HG02588 (cell line): Measurements from ENCODE around the gene HTR4.

Experiments used
- ATAC-seq: cut with Tn5 transposase; IDR thresholded peaks from one replicate; pipeline ENCODE4 v1.9.1; 2021; ENCODE audit warnings: mild to moderate bottlenecking, moderate library complexity; ENCODE audit not compliant: unreplicated experiment

The HTR4 gene

GRCh38 chr5:148615644-148616275, 38.6 kb downstream of the HTR4 start:
- ATAC-seq = no peak

- no peak for ATAC-seq
These were observed 46.9 kb downstream of the HTR4 start for GRCh38 chr5:148607406-148607805.

- ATAC-seq = no peak
These were observed 48.0 kb downstream of the HTR4 start for GRCh38 chr5:148606296-148606695.

DNA sequence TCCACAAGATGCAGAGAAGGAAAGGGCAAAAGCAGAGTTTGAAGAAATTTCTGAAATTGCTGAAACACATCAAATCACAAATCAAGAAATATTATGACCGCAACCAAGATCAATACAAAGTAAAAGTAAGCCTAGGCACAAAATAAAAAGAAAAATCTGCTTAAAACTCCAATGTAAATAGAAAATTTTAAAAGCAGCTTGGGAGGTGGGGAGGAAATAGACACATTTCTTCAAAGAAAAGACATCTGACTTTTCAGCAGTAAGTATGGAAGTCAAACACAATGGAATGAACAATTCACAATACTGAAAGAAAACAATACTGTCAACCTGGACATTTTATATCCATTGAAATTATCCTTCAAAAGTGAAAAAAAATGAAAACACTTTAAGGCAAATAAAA, 55.1 kb downstream of the HTR4 start:
- no peak for ATAC-seq

GRCh38 chr5:148595697-148596096, 58.6 kb downstream of the HTR4 start:
- no peak for ATAC-seq

DNA sequence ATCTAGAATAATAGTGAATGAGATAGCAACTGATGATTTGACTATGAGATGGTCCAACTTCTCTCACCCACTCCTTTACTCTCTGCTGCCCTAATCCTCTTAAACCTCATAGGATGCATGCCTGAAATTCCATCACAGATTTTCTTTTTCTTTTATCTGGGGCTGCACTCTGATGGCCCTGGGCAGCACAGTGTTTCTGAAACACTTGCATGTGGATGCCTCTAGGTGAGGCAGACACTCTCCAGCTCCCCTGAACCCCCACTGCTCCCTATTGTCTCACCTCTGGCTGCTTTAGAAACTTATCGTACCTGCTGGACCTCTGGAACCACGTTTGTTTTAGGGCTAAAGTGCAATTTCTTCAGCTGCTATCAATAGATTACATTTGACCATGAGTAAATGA, 67.5 kb downstream of the HTR4 start:
- ATAC-seq = no peak

- no peak for ATAC-seq
These were observed 68.3 kb downstream of the HTR4 start for GRCh38 chr5:148585988-148586387.

GRCh38 chr5:148584103-148584502, 70.2 kb downstream of the HTR4 start:
- ATAC-seq = no peak

GRCh38 chr5:148583421-148583965, 70.8 kb downstream of the HTR4 start:
- no peak for ATAC-seq

DNA sequence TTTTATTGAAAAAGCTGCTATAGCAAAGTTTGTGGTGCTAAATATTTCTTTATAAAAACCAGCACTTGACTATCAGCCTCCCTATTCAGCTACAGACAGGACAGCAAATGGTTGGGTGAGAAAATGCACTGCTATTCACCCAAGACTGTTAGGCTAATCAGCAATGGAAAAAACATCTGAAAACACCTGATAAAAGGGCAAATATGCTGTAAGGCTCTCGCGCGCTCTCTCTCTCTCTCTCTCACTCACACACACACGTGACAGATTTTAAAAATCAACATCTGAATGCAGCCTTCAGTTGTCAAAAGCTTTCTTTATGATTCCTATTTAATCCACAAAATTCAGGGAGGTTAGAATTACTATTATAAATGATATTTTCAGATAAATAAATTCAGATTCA, 80.2 kb downstream of the HTR4 start:
- no peak for ATAC-seq

GRCh38 chr5:148573374-148573773, 81.0 kb downstream of the HTR4 start:
- ATAC-seq = no peak

DNA sequence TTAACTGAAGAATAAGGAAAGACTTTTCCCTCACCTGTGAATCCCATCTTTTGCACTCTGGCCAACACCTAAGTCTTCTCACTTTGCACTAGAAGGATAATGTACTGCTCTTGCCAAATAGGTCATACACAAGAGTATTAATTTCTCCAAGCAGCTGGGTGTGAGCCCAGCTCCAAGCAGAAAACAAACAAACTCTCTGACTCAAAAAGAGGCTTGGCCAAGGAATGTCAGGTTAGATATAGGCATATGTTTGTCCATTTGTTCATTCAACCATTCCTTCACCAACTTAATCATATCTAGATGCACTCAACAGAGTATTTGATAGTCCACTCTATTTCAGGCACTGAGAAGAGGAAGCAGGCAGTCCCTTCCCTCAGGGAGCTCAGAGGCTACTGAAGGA, 84.4 kb downstream of the HTR4 start:
- ATAC-seq = no peak

DNA sequence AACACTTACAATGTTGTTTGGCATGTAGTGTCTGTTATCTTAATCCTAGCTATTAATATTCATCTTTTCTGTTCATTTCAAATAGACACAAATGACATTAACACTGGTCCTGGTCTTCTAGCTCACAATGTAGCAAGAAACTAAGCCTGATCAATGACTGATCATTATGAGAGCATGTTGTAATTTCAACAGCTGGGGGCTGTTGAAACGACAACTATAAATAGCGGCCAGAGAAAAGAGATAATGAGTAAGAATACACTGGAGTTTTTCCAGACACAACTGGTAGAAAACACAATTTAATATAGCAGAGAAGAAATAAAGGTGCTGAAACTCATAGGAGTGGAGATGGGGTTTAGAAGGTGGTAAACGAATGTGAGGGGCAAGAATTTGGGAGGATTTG, 89.2 kb downstream of the HTR4 start:
- ATAC-seq = no peak

- ATAC-seq = no peak
These were observed 91.3 kb downstream of the HTR4 start for GRCh38 chr5:148563021-148563420.

DNA sequence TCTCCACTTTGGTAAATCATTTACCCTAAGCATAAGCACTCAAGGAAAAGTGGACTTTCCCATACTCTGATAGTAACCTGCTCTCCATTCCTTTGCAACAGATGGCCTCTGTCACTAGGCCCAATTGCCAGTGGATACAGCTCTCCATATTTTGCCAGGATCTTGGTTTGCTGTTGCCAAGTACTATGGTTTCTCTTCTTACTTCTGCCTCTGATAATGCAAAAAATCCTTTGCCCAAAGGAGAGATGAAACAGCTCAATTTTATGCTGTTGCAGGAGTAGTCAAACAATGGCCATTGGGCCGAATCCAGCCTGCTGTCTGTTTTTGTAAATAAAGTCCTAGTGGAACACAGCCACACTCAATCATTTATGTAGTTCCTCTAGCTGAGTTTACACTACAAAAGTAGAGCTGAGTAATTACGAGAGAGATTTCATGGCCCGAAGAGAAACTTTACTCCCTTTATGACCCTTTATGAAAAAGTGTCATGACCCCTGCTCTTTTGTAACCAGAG, 92.5 kb downstream of the HTR4 start:
- no peak for ATAC-seq

- no peak for ATAC-seq
These were observed 94.9 kb downstream of the HTR4 start for GRCh38 chr5:148559461-148559860.

- no peak for ATAC-seq
These were observed 95.4 kb downstream of the HTR4 start for GRCh38 chr5:148558892-148559291.

- no peak for ATAC-seq
These were observed 97.5 kb downstream of the HTR4 start for GRCh38 chr5:148556835-148557234.

GRCh38 chr5:148554621-148555020, 99.7 kb downstream of the HTR4 start:
- no peak for ATAC-seq

DNA sequence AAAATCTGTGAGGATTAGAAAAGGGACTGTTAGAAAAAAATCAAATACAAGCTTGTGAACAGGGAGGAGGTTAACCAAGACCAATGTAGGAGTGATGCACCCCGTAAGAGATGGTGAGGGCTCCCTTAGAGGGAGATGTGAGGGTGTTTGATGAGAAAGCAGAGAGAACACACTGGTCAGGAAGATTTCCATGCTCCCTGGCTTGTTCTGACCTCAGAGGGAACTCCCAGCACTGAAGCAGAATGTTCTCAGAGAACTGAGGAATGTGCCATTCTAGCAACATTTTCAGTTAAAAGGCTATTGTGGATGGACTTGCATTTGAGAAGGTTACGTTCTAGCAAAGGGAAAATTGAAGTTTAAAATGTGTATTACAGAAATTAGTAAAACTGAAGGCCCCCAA, 110.6 kb downstream of the HTR4 start:
- ATAC-seq = no peak

DNA sequence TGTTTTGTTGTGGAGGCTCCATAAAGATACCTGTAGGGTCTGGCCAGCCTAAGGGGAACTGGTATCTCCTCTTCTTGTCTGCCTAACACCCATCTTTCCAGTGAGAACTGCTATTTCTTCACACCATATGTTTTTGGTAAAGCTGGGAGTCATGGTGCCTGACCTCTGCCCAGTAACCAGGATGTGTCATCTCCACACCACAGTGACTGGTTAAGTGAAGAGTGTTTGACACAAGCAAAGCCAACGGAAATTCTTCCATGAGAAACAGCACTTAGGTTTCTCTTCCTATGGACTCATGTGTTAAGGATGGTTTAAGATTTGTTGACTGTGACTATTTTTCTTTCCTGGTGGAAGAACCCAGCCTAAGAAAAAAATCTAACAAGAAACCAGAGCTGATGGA, 111.5 kb downstream of the HTR4 start:
- ATAC-seq = no peak

DNA sequence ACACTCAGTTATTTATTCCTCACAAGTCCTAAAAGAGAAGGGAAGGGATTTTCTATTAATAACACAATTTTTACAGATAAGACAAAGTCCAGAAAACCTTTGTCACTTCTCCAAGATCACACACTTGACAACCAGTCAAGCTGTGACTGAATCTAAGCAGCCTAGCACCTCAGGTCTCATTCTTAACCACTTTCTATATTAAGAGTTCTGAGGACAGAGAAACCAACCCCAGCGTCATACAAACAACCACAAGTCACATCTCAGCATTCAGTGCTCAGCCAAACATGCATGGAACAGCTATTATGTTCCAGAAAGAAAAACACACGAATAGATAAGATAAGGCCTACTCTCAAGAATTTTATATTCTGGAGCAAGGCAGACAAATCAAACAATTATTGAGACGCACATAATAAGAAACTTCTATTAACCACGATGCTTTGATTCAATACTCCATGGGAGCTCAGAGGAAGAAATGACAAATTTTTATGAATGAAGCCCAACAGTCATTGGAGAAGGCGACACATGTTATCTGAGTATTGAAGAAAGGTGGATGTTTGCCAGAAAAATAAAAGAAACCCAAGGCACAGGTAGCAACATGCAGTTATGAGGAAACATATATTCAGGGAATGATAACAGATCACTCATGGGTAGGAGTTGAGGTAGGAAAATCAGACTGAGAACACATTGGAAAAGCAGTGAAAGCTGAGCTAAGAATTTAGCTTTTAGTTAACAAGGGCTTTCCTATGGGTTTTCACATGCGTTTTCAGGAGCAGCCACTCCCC, 113.1 kb downstream of the HTR4 start:
- ATAC-seq = no peak
